Measurements from ENCODE around the gene RCBTB1.
"Not testable (repeated sequence)": the region's sequence is repeated elsewhere in the genome, so short reads cannot be mapped to it uniquely, and the experiment has no call there.

RCBTB1 gene

GRCh38 chr13:49604570-49604969 lies 19.2 kb upstream of the RCBTB1 start:
- DNase-seq, result no peak

GRCh38 chr13:49602615-49603014 lies 17.3 kb upstream of the RCBTB1 start:
- DNase-seq, result not testable (repeated sequence)

- no peak for DNase-seq
Observed at GRCh38 chr13:49602005-49602404, 16.6 kb upstream of the RCBTB1 start.

GRCh38 chr13:49597043-49597641 lies 11.8 kb upstream of the RCBTB1 start:
- DNase-seq, result no peak

- DNase-seq, result no peak
Observed at GRCh38 chr13:49596221-49596620, 10.9 kb upstream of the RCBTB1 start.

GRCh38 chr13:49594576-49594975 lies 9.2 kb upstream of the RCBTB1 start:
- DNase-seq, result no peak

- not testable (repeated sequence) for DNase-seq
Observed at GRCh38 chr13:49593876-49594275, 8.5 kb upstream of the RCBTB1 start.

GRCh38 chr13:49590714-49591113 lies 5.4 kb upstream of the RCBTB1 start:
- DNase-seq, result not testable (repeated sequence)

GRCh38 chr13:49587311-49587847 lies 2.0 kb upstream of the RCBTB1 start:
- no peak for DNase-seq

- DNase-seq, result no peak
Observed at GRCh38 chr13:49586717-49587116, 1.4 kb upstream of the RCBTB1 start.

- DNase-seq, result no peak
Observed at GRCh38 chr13:49584771-49585182, 581 bp downstream of the RCBTB1 start.

GRCh38 chr13:49580980-49581680 lies 4.2 kb downstream of the RCBTB1 start:
- no peak for DNase-seq

- DNase-seq, result no peak
Observed at GRCh38 chr13:49579501-49579900, 5.9 kb downstream of the RCBTB1 start.

GRCh38 chr13:49571299-49572240 lies 13.8 kb downstream of the RCBTB1 start:
- no peak for DNase-seq

- DNase-seq, result no peak
Observed at GRCh38 chr13:49569993-49570689, 15.2 kb downstream of the RCBTB1 start.

GRCh38 chr13:49567491-49567890 lies 17.9 kb downstream of the RCBTB1 start:
- no peak for DNase-seq

- DNase-seq, result no peak
Observed at GRCh38 chr13:49566461-49566860, 18.9 kb downstream of the RCBTB1 start.

GRCh38 chr13:49565461-49565860 lies 19.9 kb downstream of the RCBTB1 start:
- DNase-seq, result not testable (repeated sequence)

- no peak for DNase-seq
Observed at GRCh38 chr13:49563516-49563915, 21.8 kb downstream of the RCBTB1 start.

GRCh38 chr13:49561062-49561410 lies 24.3 kb downstream of the RCBTB1 start:
- DNase-seq, result no peak

GRCh38 chr13:49560270-49561061 lies 24.9 kb downstream of the RCBTB1 start:
- DNase-seq, result no peak

GRCh38 chr13:49559006-49559405 lies 26.4 kb downstream of the RCBTB1 start:
- no peak for DNase-seq

Data from T-helper 9 cell (primary cell).